H1 (cell line): Measurements from ENCODE around the gene IQCH. TPM values are rescaled to one million over a fixed set of nuclear protein-coding genes. Genes with fewer than 3 reads are reported as not detected.

ENCODE experiments used
- CTCF ChIA-PET: fragments of 300-600 bp; sonication (Branson Sonifier 250); formaldehyde crosslinking; loops from one replicate; lab custom pipeline; 2021; ENCODE audit not compliant: partially characterized antibody; lab: Charles Lee
- POLR2A ChIA-PET: fragments of 300-600 bp; sonication (Branson Sonifier 250); formaldehyde crosslinking; loops from one replicate; lab custom pipeline; 2021; ENCODE audit warnings: inconsistent platforms; ENCODE audit not compliant: partially characterized antibody; lab: Charles Lee
- DNase-seq, 2 experiments: peaks; one replicate each; pipeline versions ENCODE4 v3.0.0 to v3.0.0-alpha.2; 2010 to 2022; ENCODE audit warnings: low spot score in 2 of 2, low read depth in 1 of 2, mixed read lengths in 1 of 2
- FAIRE-seq: peaks from 2 replicates; lab custom pipeline; 2011; peaks lifted over from hg19 to GRCh38; lab: Jason Lieb, UNC
- H2AFZ ChIP-seq: 2 replicates; pipeline ENCODE4 v1.8.1; 2012; ENCODE audit warnings: low read length, inconsistent platforms
- H2AK5ac ChIP-seq: 2 replicates; pipeline ENCODE4 v1.6.1; 2013; ENCODE audit warnings: low read depth, low read length
- H2BK120ac ChIP-seq: replicated peaks from 2 replicates; pipeline ENCODE3; 2013; ENCODE audit warnings: low read depth, low read length, inconsistent platforms
- H2BK12ac ChIP-seq: 2 replicates; pipeline ENCODE4 v1.6.1; 2013; ENCODE audit warnings: low read depth, low read length
- H2BK15ac ChIP-seq: 2 replicates; pipeline ENCODE4 v1.6.1; 2013; ENCODE audit warnings: low read length
- H2BK20ac ChIP-seq: 2 replicates; pipeline ENCODE4 v1.6.1; 2013; ENCODE audit warnings: low read length
- H2BK5ac ChIP-seq: 2 replicates; pipeline ENCODE4 v1.6.1; 2013; ENCODE audit warnings: low read depth, low read length
- H3K14ac ChIP-seq: 2 replicates; pipeline ENCODE4 v1.6.1; 2013; ENCODE audit warnings: inconsistent platforms; ENCODE audit not compliant: insufficient read length
- H3K18ac ChIP-seq: 2 replicates; pipeline ENCODE4 v1.6.1; 2013; ENCODE audit warnings: low read length; ENCODE audit errors: extremely low read depth
- H3K23ac ChIP-seq: 2 replicates; pipeline ENCODE4 v1.6.1; 2013; ENCODE audit warnings: inconsistent platforms; ENCODE audit not compliant: insufficient read length
- H3K23me2 ChIP-seq: 2 replicates; pipeline ENCODE4 v1.6.1; 2013; ENCODE audit warnings: low read depth, low read length
- H3K27ac ChIP-seq: 2 replicates; pipeline ENCODE4 v1.6.1; 2011; ENCODE audit warnings: low read depth, low read length, inconsistent platforms
- H3K27me3 ChIP-seq, 4 experiments: replicated peaks in 1 of 4; 1 replicate in 1 of 4; 2 replicates in 3 of 4; pipeline versions ENCODE4 v1.6.1 to v1.8.1; 2011 to 2013; ENCODE audit warnings: low read length in 3 of 4, mild to moderate bottlenecking in 3 of 4, inconsistent platforms in 2 of 4, mixed read lengths in 2 of 4, moderate library complexity in 1 of 4; ENCODE audit not compliant: control insufficient read depth in 3 of 4, insufficient read depth in 3 of 4; ENCODE audit errors: extremely low read depth in 1 of 4
- H3K36me3 ChIP-seq, 4 experiments: 2 replicates each; pipeline versions ENCODE4 v1.6.1 to v1.8.1; 2011 to 2013; ENCODE audit warnings: mild to moderate bottlenecking in 4 of 4, low read length in 3 of 4, moderate library complexity in 2 of 4, control low read depth in 1 of 4, inconsistent platforms in 1 of 4; ENCODE audit not compliant: insufficient read depth in 4 of 4, control insufficient read depth in 2 of 4
- H3K4ac ChIP-seq: replicated peaks from 2 replicates; pipeline ENCODE3; 2013; ENCODE audit warnings: low read length, low read depth, mixed read lengths, inconsistent platforms; ENCODE audit not compliant: insufficient read length
- H3K4me1 ChIP-seq, 4 experiments: replicated peaks in 1 of 4; 1 replicate in 1 of 4; 2 replicates in 3 of 4; pipeline versions ENCODE4 v1.6.1 to v1.8.1; 2011 to 2013; ENCODE audit warnings: low read length in 3 of 4, inconsistent platforms in 2 of 4, mixed read lengths in 1 of 4; ENCODE audit not compliant: insufficient read depth in 4 of 4, control insufficient read depth in 3 of 4
- H3K4me2 ChIP-seq, 2 experiments: 2 replicates each; pipeline versions ENCODE4 v1.6.1 to v1.8.1; 2011 to 2013; ENCODE audit warnings: low read depth in 2 of 2, low read length in 2 of 2, control low read depth in 1 of 2, inconsistent platforms in 1 of 2, mild to moderate bottlenecking in 1 of 2; ENCODE audit not compliant: insufficient read depth in 1 of 2
- H3K4me3 ChIP-seq, 4 experiments: fragments of 200-600, 300-600 bp in 1 of 4; sonication (generic), shearing (Covaris generic), sonication (Bioruptor Twin) in 1 of 4; 2 replicates each; pipeline versions ENCODE4 v1.5.1 to v1.8.1; 2011 to 2016; ENCODE audit warnings: low read length in 4 of 4, low read depth in 3 of 4, control low read depth in 2 of 4, inconsistent platforms in 2 of 4, mild to moderate bottlenecking in 2 of 4, mixed read lengths in 1 of 4, moderate library complexity in 1 of 4; ENCODE audit not compliant: insufficient read depth in 2 of 4; ENCODE audit errors: extremely low read depth in 1 of 4
- H3K56ac ChIP-seq: replicated peaks from 2 replicates; pipeline ENCODE3; 2013; ENCODE audit warnings: low read depth, mild to moderate bottlenecking, mixed read lengths, low read length, inconsistent platforms; ENCODE audit not compliant: insufficient read length
- H3K79me1 ChIP-seq: 2 replicates; pipeline ENCODE4 v1.6.1; 2013; ENCODE audit warnings: low read depth, low read length, control low read depth
- H3K79me2 ChIP-seq, 2 experiments: 2 replicates each; pipeline versions ENCODE4 v1.6.1 to v1.8.1; 2012 to 2013; ENCODE audit warnings: low read length in 2 of 2, mild to moderate bottlenecking in 2 of 2, inconsistent platforms in 1 of 2; ENCODE audit not compliant: insufficient read depth in 2 of 2, control insufficient read depth in 1 of 2
- H3K9ac ChIP-seq, 4 experiments: replicated peaks in 1 of 4; 1 replicate in 1 of 4; 2 replicates in 3 of 4; pipeline versions ENCODE4 v1.6.1 to v1.8.1; 2011 to 2013; ENCODE audit warnings: low read depth in 3 of 4, low read length in 3 of 4, control low read depth in 2 of 4, mild to moderate bottlenecking in 2 of 4, moderate library complexity in 2 of 4, inconsistent platforms in 1 of 4; ENCODE audit errors: extremely low read depth in 1 of 4
- H3K9me3 ChIP-seq, 2 experiments: 2 replicates each; pipeline versions ENCODE4 v1.6.1 to v1.8.1; 2012 to 2013; ENCODE audit warnings: mild to moderate bottlenecking in 2 of 2, moderate library complexity in 2 of 2, control low read depth in 1 of 2, inconsistent platforms in 1 of 2, low read depth in 1 of 2, low read length in 1 of 2, mixed read lengths in 1 of 2; ENCODE audit not compliant: insufficient read depth in 2 of 2
- H4K20me1 ChIP-seq, 2 experiments: replicated peaks in 1 of 2; 2 replicates each; pipeline versions ENCODE3 to v1.8.1; 2011 to 2013; ENCODE audit warnings: inconsistent platforms in 2 of 2, low read length in 2 of 2, mild to moderate bottlenecking in 1 of 2; ENCODE audit not compliant: insufficient read depth in 2 of 2, control insufficient read depth in 1 of 2
- H4K5ac ChIP-seq: 2 replicates; pipeline ENCODE4 v1.6.1; 2013; ENCODE audit warnings: low read length, low read depth, mixed read lengths, inconsistent platforms; ENCODE audit not compliant: insufficient read length
- H4K8ac ChIP-seq: 2 replicates; pipeline ENCODE4 v1.8.0; 2013; ENCODE audit warnings: mild to moderate bottlenecking, moderate library complexity, low read length, inconsistent platforms; ENCODE audit not compliant: insufficient read depth; ENCODE audit errors: extremely low read depth
- H4K91ac ChIP-seq: replicated peaks from 2 replicates; pipeline ENCODE3; 2013; ENCODE audit warnings: low read length, mixed read lengths, inconsistent platforms; ENCODE audit not compliant: insufficient read length
- ASH2L ChIP-seq: fragments of 200-600, 300-600 bp; sonication (generic); IDR thresholded peaks from one replicate; pipeline ENCODE4 v1.7.1; 2017; ENCODE audit warnings: low read length
- BCL11A ChIP-seq, 2 experiments: IDR thresholded peaks; one replicate each; pipeline ENCODE4 v1.6.1; 2011; ENCODE audit warnings: low read depth in 2 of 2, low read length in 2 of 2, mild to moderate bottlenecking in 2 of 2
- BRCA1 ChIP-seq: IDR thresholded peaks from 2 replicates; pipeline ENCODE4 v1.6.1; 2012; ENCODE audit warnings: low read depth, low read length, improper control_type of control experiment
- CBX8 ChIP-seq: fragments of 300-800, 300-1000 bp; sonication (generic); IDR thresholded peaks from 2 replicates; pipeline ENCODE4 v1.7.1; 2016; ENCODE audit warnings: low read depth, low read length, borderline replicate concordance
- HDAC2 ChIP-seq, 2 experiments: fragments of 300-600 bp in 1 of 2; sonication (generic) in 1 of 2; IDR thresholded peaks; 2 replicates each; pipeline ENCODE4 v1.6.1; 2011 to 2012; ENCODE audit warnings: low read depth in 2 of 2, low read length in 2 of 2, mild to moderate bottlenecking in 2 of 2, moderate library complexity in 2 of 2, borderline replicate concordance in 1 of 2, inconsistent platforms in 1 of 2
- MAX ChIP-seq: IDR thresholded peaks from 2 replicates; pipeline ENCODE4 v1.6.1; 2012; ENCODE audit warnings: inconsistent platforms
- POU5F1 ChIP-seq: IDR thresholded peaks from 2 replicates; pipeline ENCODE4 v1.6.1; 2011; ENCODE audit warnings: low read depth, mild to moderate bottlenecking, low read length, moderate library complexity
- RAD21 ChIP-seq, 2 experiments: IDR thresholded peaks in 1 of 2; conservative IDR thresholded peaks in 1 of 2; 2 replicates each; pipeline ENCODE4 v1.6.1; 2011; ENCODE audit warnings: low read depth in 2 of 2, low read length in 2 of 2, improper control_type of control experiment in 1 of 2, inconsistent platforms in 1 of 2, mild to moderate bottlenecking in 1 of 2, moderate library complexity in 1 of 2
- RFX5 ChIP-seq: IDR thresholded peaks from 2 replicates; pipeline ENCODE4 v1.6.1; 2011; ENCODE audit warnings: low read depth, low read length, improper control_type of control experiment, borderline replicate concordance
- SIRT6 ChIP-seq: IDR thresholded peaks from one replicate; pipeline ENCODE4 v1.7.1; 2012; ENCODE audit warnings: low read length, inconsistent platforms
- SP4 ChIP-seq: IDR thresholded peaks from 2 replicates; pipeline ENCODE4 v1.6.1; 2012; ENCODE audit warnings: low read length, inconsistent platforms
- SRF ChIP-seq: IDR thresholded peaks from 2 replicates; pipeline ENCODE4 v1.6.1; 2011; ENCODE audit warnings: mild to moderate bottlenecking, low read depth, low read length, moderate library complexity
- SUZ12 ChIP-seq: fragments of 200-600 bp; sonication (generic); IDR thresholded peaks from 2 replicates; pipeline ENCODE4 v1.6.1; 2012; ENCODE audit warnings: mild to moderate bottlenecking, inconsistent platforms, low read length, moderate library complexity, mixed read lengths
- TAF1 ChIP-seq: IDR thresholded peaks from 2 replicates; pipeline ENCODE4 v1.6.1; 2011; ENCODE audit warnings: mild to moderate bottlenecking, low read depth, low read length
- TCF12 ChIP-seq: IDR thresholded peaks from 2 replicates; pipeline ENCODE4 v1.6.1; 2011; ENCODE audit warnings: low read depth, mild to moderate bottlenecking, low read length
- YY1 ChIP-seq: IDR thresholded peaks from 2 replicates; pipeline ENCODE4 v1.6.1; 2011; ENCODE audit warnings: low read depth, mild to moderate bottlenecking, low read length
- WGBS, 2 experiments: shearing (Covaris generic) in 1 of 2; methylation state at CpG; one replicate each; pipeline versions ENCODE4 v1.1.6 to v1.1.7; 2013 to 2015; ENCODE audit warnings: low lambda C conversion rate in 2 of 2, mixed read lengths in 2 of 2, inconsistent platforms in 1 of 2, low coverage in 1 of 2, missing lambda C conversion rate in 1 of 2; ENCODE audit not compliant: insufficient replicate concordance in 2 of 2, insufficient coverage in 1 of 2, insufficient read length in 1 of 2; ENCODE audit errors: extremely low coverage in 1 of 2, missing lambda C conversion rate in 1 of 2; 5-methylcytosine and 5-hydroxymethylcytosine counted together
- polyA plus RNA-seq, 7 experiments: library from polyadenylated mRNA; depleted of rRNA in 3 of 7; stranded (reverse) in 5 of 7; unstranded in 2 of 7; fragments of >200 nt in 5 of 7; fragments of 200-250 nt in 2 of 7; gene quantifications; 1 replicate in 5 of 7; 2 replicates in 1 of 7; 4 replicates in 1 of 7; pipeline versions ENCODE4 v1.2.1 to v1.2.3, GENCODE V29; 2011 to 2013; ENCODE audit warnings: missing spikeins in 2 of 7, mixed read lengths in 2 of 7
- total RNA-seq: library from RNA; stranded (reverse); fragmentation: NEBNext Ultra II Directional; extraction: Animal tissue kit (Norgen Biotek cat#: 25700); gene quantifications from 2 replicates; pipeline ENCODE4 v1.2.1, GENCODE V29; 2021

IQCH gene
- total and polyA plus RNA-seq, 2 of the 8 experiments (the other 6 are each of a cell fraction or from before 2014, with no cell fraction given), result 0.60 to 1.9 TPM

- Histone ChIP-seq H3K79me1 (no peaks in the 10 kb centered on the region), H2AK5ac (no peak overlapping the region), H4K5ac (no peak overlapping the region), H3K36me3 (no peaks in the 10 kb centered on the region), H3K23me2 (no peaks in the 10 kb centered on the region), H4K8ac (no peak overlapping the region), H4K91ac (no peak overlapping the region), H2BK12ac (no peak overlapping the region), H3K56ac (no peak overlapping the region), H2BK20ac (no peak overlapping the region), H3K4me1 (no peaks in the 10 kb centered on the region), H3K27me3 (no peaks in the 10 kb centered on the region), H2BK15ac (no peak overlapping the region), H3K4me2 (no peak overlapping the region), H4K20me1 (no peaks in the 10 kb centered on the region), H3K9me3 (no peaks in the 10 kb centered on the region), H2BK120ac (no peak overlapping the region), H3K27ac (no peak overlapping the region), H3K23ac (no peak overlapping the region), H2BK5ac (no peak overlapping the region), H3K4ac (no peak overlapping the region), H2AFZ (no peak overlapping the region), H3K4me3 (no peak overlapping the region), H3K9ac (no peak overlapping the region), H3K79me2 (no peaks in the 10 kb centered on the region), H3K14ac (no peak overlapping the region), H3K18ac (no peak overlapping the region)
- 82% methylated on average over 1 of the region's 1 CpG; no CpG with 5 or more reads in 1 of the 2 experiments for WGBS, 2 experiments
- DNase-seq (no peak), FAIRE-seq (no peak)
- ChIA-PET POLR2A (interaction anchor here (1.1 kb wide), 1 partner anchor 22 kb away, joined by 3 read pairs; no protein-coding TSS in a partner anchor), CTCF (no interaction called here)
- TF ChIP-seq TCF12, result no peak
- TF ChIP-seq SRF, result no peak
- TF ChIP-seq SIRT6, result no peak
- TF ChIP-seq SUZ12, result no peak
- TF ChIP-seq RAD21 (IDR thresholded peaks at IDR 0.05 in 1 of 2, conservative IDR thresholded peaks at IDR 0.05 in 1 of 2; ENCODE audit: low read depth in 2 of 2, low read length in 2 of 2), result no peak
- TF ChIP-seq YY1, result no peak
- no peak for TF ChIP-seq POU5F1
- no peak for TF ChIP-seq BRCA1
- TF ChIP-seq MAX, result no peak
- no peak for TF ChIP-seq SP4
- no peak for TF ChIP-seq TAF1
- no peak for TF ChIP-seq CBX8
- no peak for TF ChIP-seq HDAC2 (IDR thresholded peaks at IDR 0.05; ENCODE audit: borderline replicate concordance in 1 of 2, low read depth in 2 of 2, low read length in 2 of 2)
- TF ChIP-seq RFX5, result no peak
- TF ChIP-seq BCL11A (IDR thresholded peaks at IDR 0.05; ENCODE audit: low read depth in 2 of 2, low read length in 2 of 2), result no peak
- no peak for TF ChIP-seq ASH2L
These were observed 279.3 kb downstream of the IQCH start for GRCh38 chr15:67533873-67534272.
